Left lung (tissue), 10 donors: Measurements from ENCODE around the gene MMP19. TPM values are rescaled to one million over a fixed set of nuclear protein-coding genes. Genes with fewer than 3 reads are reported as not detected.

Experiments used
- ATAC-seq: fragments of 200-7000 bp; cut with Tn5 transposase; one replicate; pipeline ENCODE4 v1.9.1; 2020; ENCODE audit warnings: moderate library complexity
- DNase-seq, 4 donors: peaks; one replicate each; pipeline ENCODE4 v3.0.0-alpha.2; 2013 to 2020
- H3K27ac ChIP-seq, 2 donors: fragments of 200-600 bp; sonication (generic) in 1 of 2; one replicate each; pipeline versions ENCODE4 v1.5.0 to v1.8.0; 2020 to 2021
- H3K27me3 ChIP-seq, 2 donors: fragments of 200-600 bp; sonication (generic) in 1 of 2; one replicate each; pipeline versions ENCODE4 v1.5.0 to v1.8.0; 2020 to 2021
- H3K36me3 ChIP-seq, 2 donors: fragments of 200-600 bp; sonication (generic) in 1 of 2; one replicate each; pipeline versions ENCODE4 v1.5.0 to v1.8.0; 2020 to 2021
- H3K4me1 ChIP-seq, 2 donors: fragments of 200-600 bp; one replicate each; pipeline ENCODE4 v1.8.0; 2021
- H3K4me3 ChIP-seq, 2 donors: fragments of 200-600 bp; sonication (generic) in 1 of 2; one replicate each; pipeline versions ENCODE4 v1.5.0 to v1.8.0; 2020 to 2021; ENCODE audit warnings: mild to moderate bottlenecking in 1 of 2
- H3K9me3 ChIP-seq, 2 donors: fragments of 200-600 bp; sonication (generic) in 1 of 2; one replicate each; pipeline versions ENCODE4 v1.5.0 to v1.8.0; 2020 to 2021
- CTCF ChIP-seq, 2 donors: fragments of 200-600 bp; sonication (generic) in 1 of 2; IDR thresholded peaks; one replicate each; pipeline versions ENCODE4 v1.5.0 to v1.8.0; 2021; ENCODE audit warnings: antibody characterized with exemption in 2 of 2
- intact Hi-C, 2 donors: fragments of 100-400 bp; cut with DNase I; formaldehyde crosslinking; loops; one replicate each; pipeline versions ENCODE4 v1.11.2 to v1.14.2; 2022
- polyA plus RNA-seq, 6 donors: library from polyadenylated mRNA; unstranded; fragments of 120-200 nt; gene quantifications; one replicate each; pipeline ENCODE4 v1.2.1, GENCODE V29; 2013; ENCODE audit not compliant: insufficient read length in 6 of 6
- total RNA-seq, 2 donors: library from RNA; stranded (reverse); fragmentation: NEBNext Ultra II Directional; extraction: Animal tissue kit (Norgen Biotek cat#: 25700); gene quantifications; one replicate each; pipeline ENCODE4 v1.2.1, GENCODE V29; 2021
- donor health status: DM: no; HTN: yes; CAD: no.
- donor health status: DM: no; HTN: no; CAD: no.

Gene MMP19
- total and polyA plus RNA-seq, 8 donors, result 9.9 to 78.4 (median 11.9) TPM

GRCh38 chr12:55849616-55850343 lies 7.0 kb upstream of the MMP19 start:
- Histone ChIP-seq H3K27ac (peak overlapping the region in 1 of 2 donors; percentile 90), H3K36me3 (no peaks in the 10 kb centered on the region), H3K4me3 (no peak overlapping the region), H3K9me3 (no peaks in the 10 kb centered on the region), H3K4me1 (peaks cover 19 to 42% of the 10 kb centered on the region in 2 donors), H3K27me3 (no peaks in the 10 kb centered on the region)
- no peak for DNase-seq
- no peak for TF ChIP-seq CTCF (IDR thresholded peaks at IDR 0.05)
- intact Hi-C loops, result no loop called here
- no peak for ATAC-seq

GRCh38 chr12:55847603-55848291 lies 5.0 kb upstream of the MMP19 start:
- ATAC-seq (peak; percentile 88), DNase-seq (peak; percentile 81 to 92 (median 87))
- Histone ChIP-seq H3K4me3 (no peak overlapping the region), H3K4me1 (peaks cover 19 to 42% of the 10 kb centered on the region in 2 donors), H3K9me3 (no peaks in the 10 kb centered on the region), H3K27ac (peak overlapping the region; percentile 90 to 96), H3K27me3 (no peaks in the 10 kb centered on the region), H3K36me3 (no peaks in the 10 kb centered on the region)
- intact Hi-C loops, result no loop called here
- TF ChIP-seq CTCF (IDR thresholded peaks at IDR 0.05), result no peak

GRCh38 chr12:55847033-55847432 lies 4.3 kb upstream of the MMP19 start:
- no peaks in the 10 kb centered on the region for H3K36me3 ChIP-seq

GRCh38 chr12:55845785-55846496 lies 3.2 kb upstream of the MMP19 start:
- no peaks in the 10 kb centered on the region for H3K9me3 ChIP-seq
- DNase-seq (no peak), ATAC-seq (no peak)
- no peak for TF ChIP-seq CTCF (IDR thresholded peaks at IDR 0.05)
- intact Hi-C loops, result no loop called here
- H3K4me1 ChIP-seq, result peaks cover 19 to 50% of the 10 kb centered on the region in 2 donors
- no peak overlapping the region for H3K4me3 ChIP-seq
- H3K36me3 ChIP-seq, result no peaks in the 10 kb centered on the region
- peak overlapping the region; percentile 90 to 96 for H3K27ac ChIP-seq
- H3K27me3 ChIP-seq, result no peaks in the 10 kb centered on the region

More at GRCh38 chr12:55847033-55847432, 4.3 kb upstream of the MMP19 start:
- intact Hi-C loops, result no loop called here
- Histone ChIP-seq H3K27ac (peak overlapping the region; percentile 90 to 96), H3K9me3 (no peaks in the 10 kb centered on the region), H3K4me3 (no peak overlapping the region), H3K4me1 (peaks cover 19 to 42% of the 10 kb centered on the region in 2 donors), H3K27me3 (no peaks in the 10 kb centered on the region)
- peak in 1 of 4 donors; percentile 68 for DNase-seq
- ATAC-seq, result peak; percentile 45
- TF ChIP-seq CTCF (IDR thresholded peaks at IDR 0.05), result no peak

GRCh38 chr12:55845361-55845760 lies 2.6 kb upstream of the MMP19 start:
- H3K27ac ChIP-seq, result peak overlapping the region; percentile 45 to 65
- DNase-seq (no peak), ATAC-seq (no peak)
- no peak overlapping the region for H3K4me3 ChIP-seq
- TF ChIP-seq CTCF (IDR thresholded peaks at IDR 0.05), result no peak
- H3K36me3 ChIP-seq, result no peaks in the 10 kb centered on the region
- intact Hi-C loops, result no loop called here
- H3K4me1 ChIP-seq, result peaks cover 14 to 49% of the 10 kb centered on the region in 2 donors
- H3K27me3 ChIP-seq, result no peaks in the 10 kb centered on the region
- H3K9me3 ChIP-seq, result no peaks in the 10 kb centered on the region
